HG03159 (cell line): ENCODE measurements around the gene NOL12.
"Not testable (repeated sequence)": the region's sequence is repeated elsewhere in the genome, so short reads cannot be mapped to it uniquely, and the experiment has no call there.

Experiments
- ATAC-seq: cut with Tn5 transposase; IDR thresholded peaks from one replicate; pipeline ENCODE4 v1.9.1; 2021; ENCODE audit warnings: mild to moderate bottlenecking, moderate library complexity; ENCODE audit not compliant: unreplicated experiment

The NOL12 gene

GRCh38 chr22:37678372-37678771 is 7.8 kb upstream of the NOL12 start:
- ATAC-seq: no peak

GRCh38 chr22:37679670-37680069 is 6.5 kb upstream of the NOL12 start:
- no peak for ATAC-seq

- no peak for ATAC-seq
Measured at GRCh38 chr22:37680191-37680851, 5.8 kb upstream of the NOL12 start.

- ATAC-seq: no peak
Measured at GRCh38 chr22:37681001-37681424, 5.1 kb upstream of the NOL12 start.

GRCh38 chr22:37681556-37682049 is 4.5 kb upstream of the NOL12 start:
- no peak for ATAC-seq

GRCh38 chr22:37684803-37685615 is 1.1 kb upstream of the NOL12 start:
- no peak for ATAC-seq

- ATAC-seq: no peak
Measured at GRCh38 chr22:37690407-37690806, 4.3 kb downstream of the NOL12 start.

GRCh38 chr22:37690901-37691504 is 4.9 kb downstream of the NOL12 start:
- ATAC-seq: no peak

- ATAC-seq: no peak
Measured at GRCh38 chr22:37692627-37693285, 6.6 kb downstream of the NOL12 start.

GRCh38 chr22:37694131-37694530 is 8.0 kb downstream of the NOL12 start:
- ATAC-seq: not testable (repeated sequence)

GRCh38 chr22:37696260-37696656 is 10.1 kb downstream of the NOL12 start:
- ATAC-seq: not testable (repeated sequence)

- ATAC-seq: peak; percentile 94
Measured at GRCh38 chr22:37696657-37697537, 10.8 kb downstream of the NOL12 start, which contains the start of gene TRIOBP. Gene TRIOBP (plus strand): TSS chr22:37697048. CDS start chr22:37701366, 4,318 bp downstream.

GRCh38 chr22:37697538-37697835 is 11.3 kb downstream of the NOL12 start:
- no peak for ATAC-seq

- ATAC-seq: no peak
Measured at GRCh38 chr22:37701141-37701786, 15.1 kb downstream of the NOL12 start.

- ATAC-seq: no peak
Measured at GRCh38 chr22:37703906-37704305, 17.8 kb downstream of the NOL12 start.

- no peak for ATAC-seq
Measured at GRCh38 chr22:37704645-37705044, 18.5 kb downstream of the NOL12 start.

- ATAC-seq: no peak
Measured at GRCh38 chr22:37705205-37705604, 19.1 kb downstream of the NOL12 start.

GRCh38 chr22:37708580-37709444 is 22.7 kb downstream of the NOL12 start:
- no peak for ATAC-seq

- ATAC-seq: no peak
Measured at GRCh38 chr22:37709445-37709765, 23.3 kb downstream of the NOL12 start.
